Uterus (tissue), 4 donors: Measurements from ENCODE around the gene PPM1H. TPM values are rescaled to one million over a fixed set of nuclear protein-coding genes. Genes with fewer than 3 reads are reported as not detected.

Experiments
- DNase-seq, 2 donors: peaks; one replicate each; pipeline ENCODE4 v3.0.0-alpha.2; 2019 to 2020
- H3K27ac ChIP-seq, 2 donors: fragments of 200-600 bp; sonication (generic); 1 replicate in 1 of 2; 2 replicates in 1 of 2; pipeline ENCODE4 v1.5.1; 2016 to 2018
- H3K27me3 ChIP-seq, 2 donors: fragments of 200-600 bp; sonication (generic); one replicate each; pipeline ENCODE4 v1.5.1; 2018 to 2019; ENCODE audit warnings: control low read depth in 1 of 2
- H3K36me3 ChIP-seq, 2 donors: fragments of 200-600 bp; sonication (generic); one replicate each; pipeline ENCODE4 v1.5.1; 2019; ENCODE audit warnings: control low read depth in 1 of 2
- H3K4me1 ChIP-seq, 2 donors: fragments of 200-600 bp; sonication (generic); one replicate each; pipeline ENCODE4 v1.5.1; 2018 to 2019; ENCODE audit warnings: control low read depth in 1 of 2
- H3K4me3 ChIP-seq, 2 donors: fragments of 200-600 bp; sonication (generic); 1 replicate in 1 of 2; 2 replicates in 1 of 2; pipeline ENCODE4 v1.5.1; 2018 to 2019; ENCODE audit warnings: mild to moderate bottlenecking in 1 of 2
- H3K9me3 ChIP-seq, 2 donors: fragments of 200-600 bp; sonication (generic); one replicate each; pipeline ENCODE4 v1.5.1; 2019; ENCODE audit warnings: control low read depth in 1 of 2
- CTCF ChIP-seq, 4 experiments: fragments of 200-600 bp in 2 of 4; fragments of 450-650 bp in 2 of 4; sonication (generic) in 2 of 4; IDR thresholded peaks; one replicate each; pipeline ENCODE4 v1.5.1; 2016 to 2019; ENCODE audit warnings: antibody characterized with exemption in 4 of 4, mild to moderate bottlenecking in 2 of 4, moderate library complexity in 1 of 4
- POLR2A ChIP-seq, 2 donors: fragments of 450-650 bp; IDR thresholded peaks; one replicate each; pipeline ENCODE4 v1.6.1; 2016; ENCODE audit warnings: antibody characterized with exemption in 2 of 2, mild to moderate bottlenecking in 1 of 2, moderate library complexity in 1 of 2
- intact Hi-C: fragments of 100-400 bp; cut with DNase I; formaldehyde crosslinking; loops from one replicate; pipeline ENCODE4 v1.15.1; 2023; ENCODE audit warnings: low total_unique reads
- total RNA-seq, 4 donors: library from RNA; depleted of rRNA in 3 of 4; stranded (reverse); fragments of >200 nt in 3 of 4; gene quantifications; one replicate each; pipeline versions ENCODE4 v1.1.0 to v1.2.4, GENCODE V29; 2014 to 2023
- donor health status: DM: yes; HTN: yes; CAD: no.

The PPM1H gene
- total RNA-seq, 4 donors from 2014 or later = 2.0 to 24.1 (median 6.6) TPM

- intact Hi-C loops = no loop called here
- TF ChIP-seq CTCF (IDR thresholded peaks at IDR 0.05) (no peak), POLR2A (IDR thresholded peaks at IDR 0.05) (no peak)
These were observed 61.7 kb downstream of the PPM1H start for GRCh38 chr12:62873116-62873825.

GRCh38 chr12:62868820-62869219 lies 66.1 kb downstream of the PPM1H start:
- Histone ChIP-seq H3K36me3 (no peaks in the 10 kb centered on the region), H3K4me1 (no peaks in the 10 kb centered on the region), H3K27ac (no peak overlapping the region), H3K9me3 (no peaks in the 10 kb centered on the region), H3K4me3 (no peak overlapping the region), H3K27me3 (no peaks in the 10 kb centered on the region)
- intact Hi-C loops = no loop called here
- no peak for DNase-seq
- TF ChIP-seq POLR2A (IDR thresholded peaks at IDR 0.05) (no peak), CTCF (IDR thresholded peaks at IDR 0.05) (no peak)

More at GRCh38 chr12:62873116-62873825, 61.7 kb downstream of the PPM1H start:
- no peaks in the 10 kb centered on the region for H3K36me3 ChIP-seq
- DNase-seq = no peak
- H3K4me3 ChIP-seq = no peak overlapping the region
- no peaks in the 10 kb centered on the region for H3K27me3 ChIP-seq
- no peaks in the 10 kb centered on the region for H3K9me3 ChIP-seq
- H3K4me1 ChIP-seq = no peaks in the 10 kb centered on the region
- no peak overlapping the region for H3K27ac ChIP-seq

GRCh38 chr12:62866451-62867082 lies 68.4 kb downstream of the PPM1H start:
- no peak overlapping the region for H3K4me3 ChIP-seq
- no peak for DNase-seq
- no peak overlapping the region for H3K27ac ChIP-seq
- no peaks in the 10 kb centered on the region for H3K36me3 ChIP-seq
- no peak for TF ChIP-seq POLR2A (IDR thresholded peaks at IDR 0.05)
- no peak for TF ChIP-seq CTCF (IDR thresholded peaks at IDR 0.05)
- intact Hi-C loops = no loop called here
- H3K27me3 ChIP-seq = no peaks in the 10 kb centered on the region
- no peaks in the 10 kb centered on the region for H3K4me1 ChIP-seq
- H3K9me3 ChIP-seq = no peaks in the 10 kb centered on the region

GRCh38 chr12:62865937-62866336 lies 69.0 kb downstream of the PPM1H start:
- no peaks in the 10 kb centered on the region for H3K9me3 ChIP-seq
- no peak overlapping the region for H3K27ac ChIP-seq
- no peak for TF ChIP-seq CTCF (IDR thresholded peaks at IDR 0.05)
- no peak for TF ChIP-seq POLR2A (IDR thresholded peaks at IDR 0.05)
- no peak overlapping the region for H3K4me3 ChIP-seq
- H3K36me3 ChIP-seq = no peaks in the 10 kb centered on the region
- H3K27me3 ChIP-seq = no peaks in the 10 kb centered on the region
- H3K4me1 ChIP-seq = no peaks in the 10 kb centered on the region
- DNase-seq = no peak
- intact Hi-C loops = no loop called here

- TF ChIP-seq POLR2A (IDR thresholded peaks at IDR 0.05) (no peak), CTCF (IDR thresholded peaks at IDR 0.05) (no peak)
- no peaks in the 10 kb centered on the region for H3K4me1 ChIP-seq
- intact Hi-C loops = no loop called here
- no peaks in the 10 kb centered on the region for H3K36me3 ChIP-seq
- H3K27me3 ChIP-seq = no peaks in the 10 kb centered on the region
- H3K4me3 ChIP-seq = no peak overlapping the region
- H3K27ac ChIP-seq = no peak overlapping the region
- no peaks in the 10 kb centered on the region for H3K9me3 ChIP-seq
- no peak for DNase-seq
These were observed 69.9 kb downstream of the PPM1H start for GRCh38 chr12:62865065-62865464.
